ENCODE data around the gene NAA80. TPM values are rescaled to one million over a fixed set of nuclear protein-coding genes. Genes with fewer than 3 reads are reported as not detected.

Gene NAA80
- polyA plus RNA-seq, 2 of the 4 experiments (the other 2 are of a cell fraction), result 3.1 to 5.3 TPM

DNA sequence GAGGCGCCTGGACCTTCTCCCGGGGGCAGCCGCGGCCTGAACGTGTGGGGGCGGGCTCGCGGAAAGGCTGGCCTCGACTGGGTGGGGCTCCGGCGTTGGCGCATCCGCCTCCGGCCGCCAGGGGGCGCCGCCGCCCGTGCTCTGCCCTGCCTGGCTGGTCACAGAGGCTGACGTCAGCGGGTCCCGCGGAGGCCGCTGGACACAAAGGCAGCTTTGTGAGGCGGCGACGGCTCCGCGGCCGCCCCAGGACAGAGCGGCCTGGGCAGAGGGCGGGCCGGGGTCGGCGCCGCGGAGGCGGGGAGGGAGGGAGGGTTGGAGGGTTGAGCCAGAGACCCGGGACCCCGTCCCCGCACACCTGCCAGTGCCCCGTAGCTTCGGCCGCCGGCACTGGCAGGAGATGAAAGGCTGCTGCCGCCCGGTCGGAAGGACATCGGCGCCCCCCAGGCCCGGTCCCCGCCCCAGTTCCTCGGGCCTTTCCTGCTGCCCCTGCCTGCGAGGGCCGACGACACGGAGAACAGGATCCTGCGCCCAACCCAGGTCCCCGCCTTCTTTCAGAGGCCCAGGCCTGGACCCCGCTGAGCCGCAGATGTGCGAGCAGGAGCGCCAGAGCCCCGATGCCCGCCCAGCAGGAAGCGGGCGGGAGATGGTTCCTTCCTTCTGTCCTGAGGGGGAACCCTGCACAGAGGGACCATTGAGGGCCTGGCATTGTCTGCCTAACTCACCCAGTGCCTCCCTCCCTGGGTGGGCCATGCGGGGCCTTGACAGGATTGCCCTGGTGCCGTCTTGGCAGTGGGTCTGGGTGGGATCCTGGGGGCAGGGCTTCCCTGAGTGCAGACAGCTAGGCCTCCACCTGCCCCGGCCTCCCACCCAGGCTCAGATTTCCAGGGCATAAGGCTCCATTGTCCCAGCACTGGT, 38.9 kb downstream of the NAA80 start:
- no peak for FAIRE-seq
- Histone ChIP-seq H3K4me2 (peak overlapping the region; percentile 95), H3K4me3 (peak overlapping the region; percentile 85), H3K4me1 (peaks cover 34% of the 10 kb centered on the region), H3K9me3 (no peaks in the 10 kb centered on the region), H3K27ac (peak overlapping the region; percentile 94 to 99)
- ChIA-PET POLR2A (interaction anchor here (0.5 to 2.4 kb wide), 10 partner anchors 10 to 87 kb away, joined by 3 to 10 read pairs (median 4); partner anchors contain the start of genes GNAI2, HYAL3, NAA80 and SEMA3B), CTCF (interaction anchor here (0.6 to 8.1 kb wide), 19 partner anchors 9 to 142 kb away, joined by 3 to 67 read pairs (median 5); partner anchors contain the start of genes GNAT1, LSMEM2 and SEMA3B)
- DNase-seq (ENCODE audit: low read depth in 1 of 2, low spot score in 1 of 2), result peak; percentile 68 to 85
- 70% methylated on average over 2 of the region's 70 CpGs for WGBS (ENCODE audit: missing lambda C conversion rate)
- peak; percentile 83 to 88 for ATAC-seq
- peak; percentile 19 for TF ChIP-seq MAFK (IDR thresholded peaks at IDR 0.05; ENCODE audit: partially characterized antibody)
- no peak for TF ChIP-seq NR3C1 (IDR thresholded peaks at IDR 0.05)
- TF ChIP-seq HDAC2 (IDR thresholded peaks at IDR 0.05), result no peak
- no peak for TF ChIP-seq MYC (IDR thresholded peaks at IDR 0.05; ENCODE audit: borderline replicate concordance, low read length)
- TF ChIP-seq RARB (CRISPR knock-in tag; IDR thresholded peaks at IDR 0.05), result no peak
- TF ChIP-seq, protein P1, sequence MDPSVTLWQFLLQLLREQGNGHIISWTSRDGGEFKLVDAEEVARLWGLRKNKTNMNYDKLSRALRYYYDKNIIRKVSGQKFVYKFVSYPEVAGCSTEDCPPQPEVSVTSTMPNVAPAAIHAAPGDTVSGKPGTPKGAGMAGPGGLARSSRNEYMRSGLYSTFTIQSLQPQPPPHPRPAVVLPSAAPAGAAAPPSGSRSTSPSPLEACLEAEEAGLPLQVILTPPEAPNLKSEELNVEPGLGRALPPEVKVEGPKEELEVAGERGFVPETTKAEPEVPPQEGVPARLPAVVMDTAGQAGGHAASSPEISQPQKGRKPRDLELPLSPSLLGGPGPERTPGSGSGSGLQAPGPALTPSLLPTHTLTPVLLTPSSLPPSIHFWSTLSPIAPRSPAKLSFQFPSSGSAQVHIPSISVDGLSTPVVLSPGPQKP (IDR thresholded peaks at IDR 0.05; ENCODE audit: low read depth, low read length), result no peak
- TF ChIP-seq POLR2A (IDR thresholded peaks at IDR 0.05; ENCODE audit: low read length), result peak; percentile 50
- TF ChIP-seq CEBPB (IDR thresholded peaks at IDR 0.05), result no peak
- TF ChIP-seq FOSL2 (IDR thresholded peaks at IDR 0.05), result no peak
- TF ChIP-seq FOSL2 (CRISPR knock-in tag; IDR thresholded peaks at IDR 0.05), result peak; percentile 26; the same call in 1 of the 2 replicates
- TF ChIP-seq NPAS2 (CRISPR knock-in tag; IDR thresholded peaks at IDR 0.05; ENCODE audit: borderline replicate concordance), result no peak
- TF ChIP-seq, protein P2, sequence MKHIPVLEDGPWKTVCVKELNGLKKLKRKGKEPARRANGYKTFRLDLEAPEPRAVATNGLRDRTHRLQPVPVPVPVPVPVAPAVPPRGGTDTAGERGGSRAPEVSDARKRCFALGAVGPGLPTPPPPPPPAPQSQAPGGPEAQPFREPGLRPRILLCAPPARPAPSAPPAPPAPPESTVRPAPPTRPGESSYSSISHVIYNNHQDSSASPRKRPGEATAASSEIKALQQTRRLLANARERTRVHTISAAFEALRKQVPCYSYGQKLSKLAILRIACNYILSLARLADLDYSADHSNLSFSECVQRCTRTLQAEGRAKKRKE (CRISPR knock-in tag; IDR thresholded peaks at IDR 0.05; ENCODE audit: low read depth), result no peak
- peak; percentile 57 to 77 for TF ChIP-seq RAD21 (conservative IDR thresholded peaks at IDR 0.05 in 1 of 2, IDR thresholded peaks at IDR 0.05 in 1 of 2)
- TF ChIP-seq EP300 (IDR thresholded peaks at IDR 0.05), result no peak
- TF ChIP-seq HEYL (CRISPR knock-in tag; IDR thresholded peaks at IDR 0.05), result no peak
- TF ChIP-seq, protein P3, sequence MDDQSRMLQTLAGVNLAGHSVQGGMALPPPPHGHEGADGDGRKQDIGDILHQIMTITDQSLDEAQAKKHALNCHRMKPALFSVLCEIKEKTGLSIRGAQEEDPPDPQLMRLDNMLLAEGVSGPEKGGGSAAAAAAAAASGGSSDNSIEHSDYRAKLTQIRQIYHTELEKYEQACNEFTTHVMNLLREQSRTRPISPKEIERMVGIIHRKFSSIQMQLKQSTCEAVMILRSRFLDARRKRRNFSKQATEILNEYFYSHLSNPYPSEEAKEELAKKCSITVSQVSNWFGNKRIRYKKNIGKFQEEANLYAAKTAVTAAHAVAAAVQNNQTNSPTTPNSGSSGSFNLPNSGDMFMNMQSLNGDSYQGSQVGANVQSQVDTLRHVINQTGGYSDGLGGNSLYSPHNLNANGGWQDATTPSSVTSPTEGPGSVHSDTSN (IDR thresholded peaks at IDR 0.05), result peak; percentile 54; the same call in 1 of the 2 replicates
- TF ChIP-seq SMC3 (IDR thresholded peaks at IDR 0.05), result peak; percentile 79
- TF ChIP-seq, protein P4, sequence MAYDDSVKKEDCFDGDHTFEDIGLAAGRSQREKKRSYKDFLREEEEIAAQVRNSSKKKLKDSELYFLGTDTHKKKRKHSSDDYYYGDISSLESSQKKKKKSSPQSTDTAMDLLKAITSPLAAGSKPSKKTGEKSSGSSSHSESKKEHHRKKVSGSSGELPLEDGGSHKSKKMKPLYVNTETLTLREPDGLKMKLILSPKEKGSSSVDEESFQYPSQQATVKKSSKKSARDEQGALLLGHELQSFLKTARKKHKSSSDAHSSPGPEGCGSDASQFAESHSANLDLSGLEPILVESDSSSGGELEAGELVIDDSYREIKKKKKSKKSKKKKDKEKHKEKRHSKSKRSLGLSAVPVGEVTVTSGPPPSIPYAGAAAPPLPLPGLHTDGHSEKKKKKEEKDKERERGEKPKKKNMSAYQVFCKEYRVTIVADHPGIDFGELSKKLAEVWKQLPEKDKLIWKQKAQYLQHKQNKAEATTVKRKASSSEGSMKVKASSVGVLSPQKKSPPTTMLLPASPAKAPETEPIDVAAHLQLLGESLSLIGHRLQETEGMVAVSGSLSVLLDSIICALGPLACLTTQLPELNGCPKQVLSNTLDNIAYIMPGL (CRISPR knock-in tag; IDR thresholded peaks at IDR 0.05; ENCODE audit: borderline replicate concordance), result no peak
- TF ChIP-seq HOXB5 (CRISPR knock-in tag; IDR thresholded peaks at IDR 0.05), result no peak
- TF ChIP-seq KDM5A (IDR thresholded peaks at IDR 0.05), result no peak
- TF ChIP-seq GATA3 (IDR thresholded peaks at IDR 0.05; ENCODE audit: borderline replicate concordance), result no peak
- TF ChIP-seq EHF (CRISPR knock-in tag; IDR thresholded peaks at IDR 0.05), result no peak
- no peak for TF ChIP-seq CBX8 (IDR thresholded peaks at IDR 0.05)
- no peak for TF ChIP-seq RNF2 (IDR thresholded peaks at IDR 0.05; ENCODE audit: borderline replicate concordance, low read depth)
- no peak for TF ChIP-seq CHD4 (IDR thresholded peaks at IDR 0.05; ENCODE audit: borderline replicate concordance)
- TF ChIP-seq MAZ (IDR thresholded peaks at IDR 0.05; ENCODE audit: borderline replicate concordance, low read depth, low read length), result no peak
- TF ChIP-seq PHF8 (IDR thresholded peaks at IDR 0.05; ENCODE audit: borderline replicate concordance, low read depth), result peak; percentile 56; the same call in 1 of the 2 replicates
- no peak for TF ChIP-seq KDM1A (IDR thresholded peaks at IDR 0.05; ENCODE audit: low read depth)
- TF ChIP-seq CHD2 (IDR thresholded peaks at IDR 0.05; ENCODE audit: low read length, partially characterized antibody), result no peak
- no peak for TF ChIP-seq JUNB (IDR thresholded peaks at IDR 0.05)
- no peak for TF ChIP-seq HOXB13 (CRISPR knock-in tag; IDR thresholded peaks at IDR 0.05; ENCODE audit: low read depth)
- TF ChIP-seq TP53 (CRISPR knock-in tag; IDR thresholded peaks at IDR 0.05), result no peak
- TF ChIP-seq POLR2AphosphoS2 (conservative IDR thresholded peaks at IDR 0.05; ENCODE audit: low read length), result no peak
- TF ChIP-seq RFX5 (IDR thresholded peaks at IDR 0.05), result no peak
- TF ChIP-seq, protein P5, sequence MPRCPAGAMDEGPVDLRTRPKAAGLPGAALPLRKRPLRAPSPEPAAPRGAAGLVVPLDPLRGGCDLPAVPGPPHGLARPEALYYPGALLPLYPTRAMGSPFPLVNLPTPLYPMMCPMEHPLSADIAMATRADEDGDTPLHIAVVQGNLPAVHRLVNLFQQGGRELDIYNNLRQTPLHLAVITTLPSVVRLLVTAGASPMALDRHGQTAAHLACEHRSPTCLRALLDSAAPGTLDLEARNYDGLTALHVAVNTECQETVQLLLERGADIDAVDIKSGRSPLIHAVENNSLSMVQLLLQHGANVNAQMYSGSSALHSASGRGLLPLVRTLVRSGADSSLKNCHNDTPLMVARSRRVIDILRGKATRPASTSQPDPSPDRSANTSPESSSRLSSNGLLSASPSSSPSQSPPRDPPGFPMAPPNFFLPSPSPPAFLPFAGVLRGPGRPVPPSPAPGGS (IDR thresholded peaks at IDR 0.05), result peak; percentile 46; the same call in 1 of the 3 replicates
- no peak for TF ChIP-seq CBX2 (IDR thresholded peaks at IDR 0.05; ENCODE audit: borderline replicate concordance, low read depth)

Measured in A549 (cell line).